ENCODE results near the gene SNX11. TPM values are rescaled to one million over a fixed set of nuclear protein-coding genes. Genes with fewer than 3 reads are reported as not detected.

Gene SNX11
- polyA plus RNA-seq, 1 experiment, result 27.3 TPM

Small RNA genes within 50 kb of the gene (small RNA-seq; reads per million reads assigned to genes)
- not detected for gene AC004477.2 (ENCODE audit: insufficient read length, low read depth, low replicate concordance)
- gene MIR1203 (ENCODE audit: insufficient read length, low read depth, low replicate concordance), result not detected
- gene RNU6-1201P (ENCODE audit: insufficient read length, low read depth, low replicate concordance), result not detected

Other genes starting within 250 kb of the SNX11 start
- 4.0 and 5.9 TPM in 2 replicates for gene SP2, start 211.5 kb upstream of the SNX11 start, polyA plus RNA-seq (2011; rRNA removed)
- 15.9 and 19.6 TPM in 2 replicates for gene PNPO, start 166.2 kb upstream of the SNX11 start, polyA plus RNA-seq (2011; rRNA removed)
- not detected in 2 replicates for gene PRR15L, start 149.9 kb upstream of the SNX11 start, polyA plus RNA-seq (2011; rRNA removed)
- 76.6 and 98.1 TPM in 2 replicates for gene CDK5RAP3, start 136.7 kb upstream of the SNX11 start, polyA plus RNA-seq (2011; rRNA removed)
- 132 and 181 TPM in 2 replicates for gene COPZ2, start 70.0 kb upstream of the SNX11 start, polyA plus RNA-seq (2011; rRNA removed)
- gene NFE2L1, start 59.4 kb upstream of the SNX11 start, polyA plus RNA-seq (2011; rRNA removed), result 255 and 281 TPM in 2 replicates
- 20.7 and 40.4 TPM in 2 replicates for gene CBX1, start 6.3 kb upstream of the SNX11 start, polyA plus RNA-seq (2011; rRNA removed)

All from BJ (cell line).